K562 (cell line): ENCODE measurements around the gene TMCC2. TPM values are rescaled to one million over a fixed set of nuclear protein-coding genes. Genes with fewer than 3 reads are reported as not detected.

Experiments used
- ATF7 ChIP-seq: fragments of 450-650 bp; IDR thresholded peaks from 2 replicates; pipeline ENCODE4 v1.7.1; 2014; ENCODE audit warnings: mild to moderate bottlenecking, moderate library complexity
- CHD7 ChIP-seq: fragments of 200-600 bp; sonication (generic); IDR thresholded peaks from one replicate; pipeline ENCODE4 v1.6.1; 2012; ENCODE audit warnings: mild to moderate bottlenecking, low read depth, low read length, inconsistent platforms
- DMBX1 ChIP-seq: fragments of 250-450 bp; sonication (Bioruptor Pico); IDR thresholded peaks from 2 replicates; pipeline ENCODE4 v1.8.0; 2022; ENCODE audit warnings: inconsistent platforms, mild to moderate bottlenecking, moderate library complexity, borderline replicate concordance
- EZH2 ChIP-seq: IDR thresholded peaks from 2 replicates; pipeline ENCODE4 v1.6.1; 2012; ENCODE audit warnings: low read depth, mild to moderate bottlenecking, inconsistent platforms, low read length, borderline replicate concordance
- FOXK2 ChIP-seq, 2 experiments: fragments of 450-650 bp; IDR thresholded peaks in 1 of 2; conservative IDR thresholded peaks in 1 of 2; 2 replicates each; pipeline ENCODE4 v1.6.1; 2016; ENCODE audit warnings: low read depth in 2 of 2, mild to moderate bottlenecking in 1 of 2
- FUS ChIP-seq: fragments of 200-400 bp; formaldehyde crosslinking; optimal IDR thresholded peaks from 2 replicates; pipeline ENCODE3; 2017; ENCODE audit warnings: low read depth, low read length
- GTF2F1 ChIP-seq: IDR thresholded peaks from 2 replicates; pipeline ENCODE4 v1.6.1; 2011; ENCODE audit warnings: low read depth, low read length, improper control_type of control experiment
- IRF1 ChIP-seq: sonication (generic); formaldehyde crosslinking; IDR thresholded peaks from 2 replicates; pipeline ENCODE4 v1.8.0; 2022; ENCODE audit warnings: missing genetic modification reagents, mild to moderate bottlenecking, borderline replicate concordance
- KDM4B ChIP-seq, 2 experiments: fragments of 450-650 bp in 1 of 2; sonication (generic) in 1 of 2; IDR thresholded peaks; 2 replicates each; pipeline ENCODE4 v1.6.1; 2016 to 2017; ENCODE audit warnings: borderline replicate concordance in 2 of 2, antibody characterized with exemption in 1 of 2, low read depth in 1 of 2, mild to moderate bottlenecking in 1 of 2
- KHSRP ChIP-seq: fragments of 450-650 bp; IDR thresholded peaks from 2 replicates; pipeline ENCODE4 v1.6.1; 2017
- MCM2 ChIP-seq: fragments of 450-650 bp; IDR thresholded peaks from 2 replicates; pipeline ENCODE4 v1.6.1; 2017; ENCODE audit warnings: low read depth, mild to moderate bottlenecking
- SMARCB1 ChIP-seq: IDR thresholded peaks from 2 replicates; pipeline ENCODE4 v1.6.1; 2011; ENCODE audit warnings: improper control_type of control experiment, low read depth; ENCODE audit not compliant: insufficient read length
- USF1 ChIP-seq: sonication (generic); formaldehyde crosslinking; IDR thresholded peaks from 2 replicates; pipeline ENCODE4 v1.9.0; 2022; ENCODE audit warnings: mild to moderate bottlenecking, missing genetic modification reagents
- ZNF239 ChIP-seq: fragments of 250-450 bp; sonication (Bioruptor Pico); IDR thresholded peaks from 2 replicates; pipeline ENCODE4 v1.4.0; 2020; ENCODE audit warnings: mild to moderate bottlenecking
- polyA plus RNA-seq, 8 experiments: library from polyadenylated mRNA; depleted of rRNA in 4 of 8; stranded (reverse) in 5 of 8; unstranded in 3 of 8; fragments of >200 nt; fragmentation: Nextera tagmentation in 2 of 8; fragmentation: Illumina TruSeq in 1 of 8; extraction: Ambion mirVana in 2 of 8; extraction: Trizol in 1 of 8; gene quantifications; 2 replicates each; pipeline versions ENCODE4 v1.2.1 to v1.2.3, GENCODE V29; 2011 to 2014; ENCODE audit warnings: inconsistent platforms in 1 of 8, missing spikeins in 1 of 8
- total RNA-seq, 7 experiments: library from RNA; depleted of rRNA in 6 of 7; stranded (reverse); fragments of >200 nt in 6 of 7; fragmentation: Illumina TruSeq in 2 of 7; extraction: Trizol in 2 of 7; gene quantifications; 2 replicates each; pipeline versions ENCODE4 v1.2.1 to v1.2.3, GENCODE V29; 2011 to 2021; ENCODE audit warnings: low replicate concordance in 1 of 7

The TMCC2 gene
- total and polyA plus RNA-seq, 9 of the 15 experiments (the other 6 are each of a cell fraction or from before 2014, with no cell fraction given): 0.06 to 1.8 (median 0.98) TPM

- TF ChIP-seq CHD7 (no peak), KHSRP (no peak), ZNF239 (CRISPR knock-in tag) (peak; percentile 47; the same call in 1 of the 2 replicates), GTF2F1 (no peak), ATF7 (peak; percentile 82), KDM4B (IDR thresholded peaks at IDR 0.05; ENCODE audit: borderline replicate concordance in 2 of 2, low read depth in 1 of 2) (no peak; a peak in 1 of 4 replicates), MCM2 (no peak), DMBX1 (CRISPR knock-in tag) (peak; percentile 83), USF1 (CRISPR knock-in tag) (no peak), FOXK2 (conservative IDR thresholded peaks at IDR 0.05 in 1 of 2, IDR thresholded peaks at IDR 0.05 in 1 of 2; ENCODE audit: low read depth in 2 of 2) (no peak), EZH2 (no peak), IRF1 (CRISPR knock-in tag) (no peak), FUS (no peak), SMARCB1 (no peak)
These were observed 28.4 kb downstream of the TMCC2 start (continued) for GRCh38 chr1:205255941-205256780.
